Activated CD8-positive, alpha-beta T cell treated with anti-CD3 and anti-CD28 coated beads for 36 hours (primary cell): ENCODE data around the gene GIGYF1. TPM values are rescaled to one million over a fixed set of nuclear protein-coding genes. Genes with fewer than 3 reads are reported as not detected.
A peak's percentile ranks its signal among the peaks of the same experiment; 100 is the strongest.

Source experiments
- ATAC-seq: fragments of 200-7000 bp; cut with Tn5 transposase; one replicate; pipeline ENCODE4 v1.10.0; 2021; ENCODE audit warnings: mild to moderate bottlenecking, moderate library complexity
- CTCF ChIA-PET: fragments of 350-600 bp; sonication (Branson Sonifier 250); formaldehyde crosslinking; loops from one replicate; lab custom pipeline; 2021; ENCODE audit warnings: antibody characterized with exemption; lab: Charles Lee
- POLR2A ChIA-PET: fragments of 350-600 bp; sonication (Branson Sonifier 250); formaldehyde crosslinking; loops from one replicate; lab custom pipeline; 2021; ENCODE audit warnings: antibody characterized with exemption; lab: Charles Lee
- DNase-seq: peaks from one replicate; pipeline ENCODE4 v3.0.0-alpha.2; 2020
- H3K27ac Mint-ChIP-seq: one replicate; pipeline ENCODE4 v1.8.0; 2021; ENCODE audit warnings: mild to moderate bottlenecking, mixed read lengths
- H3K27me3 Mint-ChIP-seq: one replicate; pipeline ENCODE4 v1.8.0; 2021; ENCODE audit warnings: mixed read lengths
- H3K36me3 Mint-ChIP-seq: one replicate; pipeline ENCODE4 v1.8.0; 2021; ENCODE audit warnings: low read depth, mixed read lengths
- H3K4me1 Mint-ChIP-seq: one replicate; pipeline ENCODE4 v1.8.0; 2021; ENCODE audit warnings: low read depth, mixed read lengths
- H3K4me3 Mint-ChIP-seq: one replicate; pipeline ENCODE4 v1.8.0; 2021; ENCODE audit warnings: mild to moderate bottlenecking, moderate library complexity, mixed read lengths
- H3K9me3 Mint-ChIP-seq: one replicate; pipeline ENCODE4 v1.8.0; 2021; ENCODE audit warnings: mixed read lengths
- CTCF ChIP-seq: fragments of 200-600 bp; IDR thresholded peaks from one replicate; pipeline ENCODE4 v1.8.0; 2022; ENCODE audit warnings: antibody characterized with exemption, mild to moderate bottlenecking
- intact Hi-C: fragments of 100-400 bp; cut with micrococcal nuclease; formaldehyde crosslinking; loops from one replicate; pipeline ENCODE4 v1.10.0; 2022
- total RNA-seq, 2 experiments: library from RNA; stranded (reverse); gene quantifications; one replicate each; pipeline ENCODE4 v1.2.3, GENCODE V29; 2021

GIGYF1 gene
- total RNA-seq, 2 experiments from 2014 or later, result 36.9 to 41.5 TPM

- H3K4me1 Mint-ChIP-seq, result peaks cover 25% of the 10 kb centered on the region
- no peaks in the 10 kb centered on the region for H3K9me3 Mint-ChIP-seq
- ATAC-seq, result peak; percentile 24
- ChIA-PET POLR2A (interaction anchor here (0.8 to 2.7 kb wide), 6 partner anchors 10 to 70 kb away, joined by 3 to 22 read pairs (median 4); partner anchors contain the start of genes MOSPD3 and POP7), CTCF (interaction anchor here (0.8 to 10.9 kb wide), 4 partner anchors 9 to 213 kb away, joined by 3 to 105 read pairs (median 4); partner anchors contain the start of gene POP7)
- TF ChIP-seq CTCF, result no peak
- no peak overlapping the region for H3K27ac Mint-ChIP-seq
- no peaks in the 10 kb centered on the region for H3K27me3 Mint-ChIP-seq
- no peak overlapping the region for H3K4me3 Mint-ChIP-seq
- H3K36me3 Mint-ChIP-seq, result peaks cover 25% of the 10 kb centered on the region
- peak; percentile 24 for DNase-seq
- intact Hi-C loops, result no loop called here
These were observed 11.8 kb downstream of the GIGYF1 start for GRCh38 chr7:100682228-100682741.

DNA sequence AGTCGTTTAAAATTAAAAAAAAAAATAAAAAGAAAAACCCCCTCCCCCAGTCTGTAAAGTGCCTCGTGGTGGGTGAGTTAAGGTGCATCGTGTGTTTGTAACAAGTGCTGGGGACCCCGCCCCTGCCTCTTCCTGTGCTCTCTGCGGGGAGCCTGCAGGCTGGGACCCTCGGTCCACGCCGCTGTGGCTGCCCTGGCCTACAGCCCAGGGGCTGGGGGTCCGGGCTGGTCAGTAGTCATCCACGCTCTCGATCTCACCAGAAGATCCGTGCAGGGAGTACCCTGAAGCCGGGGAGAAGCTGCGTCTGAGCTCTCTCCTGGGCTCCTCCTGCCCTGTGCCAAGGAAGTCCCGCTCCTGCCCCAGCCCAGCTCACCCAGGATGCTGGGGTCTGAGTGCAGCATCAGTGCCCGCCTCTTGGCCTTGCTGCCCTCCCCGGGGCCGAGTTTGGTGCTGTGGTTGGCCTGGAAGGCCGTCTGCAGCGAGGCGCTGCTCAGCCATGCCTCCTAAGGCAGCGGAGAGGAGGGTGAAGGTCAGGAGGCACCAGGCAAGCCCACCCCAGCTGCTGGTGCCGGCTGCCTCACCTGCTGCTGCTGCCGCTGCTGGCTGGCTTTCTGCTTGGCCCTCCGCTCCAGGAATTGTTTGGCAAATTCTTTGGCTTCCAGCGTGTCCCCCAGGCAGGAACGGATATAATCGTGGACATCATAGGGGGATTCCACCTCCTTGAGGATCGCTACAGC is 12.4 kb downstream of the GIGYF1 start:
- ChIA-PET POLR2A (interaction anchor here (0.8 to 7.7 kb wide), 5 partner anchors 10 to 69 kb away, joined by 3 to 94 read pairs (median 5); partner anchors contain the start of genes GIGYF1 and MOSPD3), CTCF (interaction anchor here (1.6 to 10.9 kb wide), 3 partner anchors 9 to 98 kb away, joined by 3 to 105 read pairs (median 9); no protein-coding TSS in a partner anchor)
- Mint-ChIP-seq H3K36me3 (peaks cover 30% of the 10 kb centered on the region), H3K27ac (peak overlapping the region; percentile 38), H3K4me3 (no peak overlapping the region), H3K27me3 (no peaks in the 10 kb centered on the region), H3K9me3 (no peaks in the 10 kb centered on the region), H3K4me1 (peaks cover 29% of the 10 kb centered on the region)
- TF ChIP-seq CTCF, result no peak
- intact Hi-C loops, result no loop called here
- ATAC-seq (no peak), DNase-seq (no peak)

- ChIA-PET POLR2A (interaction anchor here (0.8 to 7.7 kb wide), 6 partner anchors 10 to 54 kb away, joined by 3 to 94 read pairs (median 3); partner anchors contain the start of gene GIGYF1), CTCF (interaction anchor here (0.7 to 10.9 kb wide), 5 partner anchors 10 to 198 kb away, joined by 3 to 105 read pairs (median 4); partner anchors contain the start of gene MOSPD3)
- Mint-ChIP-seq H3K4me3 (no peak overlapping the region), H3K27ac (peak overlapping the region; percentile 42), H3K9me3 (no peaks in the 10 kb centered on the region), H3K27me3 (no peaks in the 10 kb centered on the region), H3K36me3 (peaks cover 34% of the 10 kb centered on the region), H3K4me1 (peaks cover 32% of the 10 kb centered on the region)
- intact Hi-C loops, result no loop called here
- no peak for TF ChIP-seq CTCF
- no peak for ATAC-seq
- DNase-seq, result peak; percentile 18
These were observed 13.3 kb downstream of the GIGYF1 start for GRCh38 chr7:100680576-100681271.

GRCh38 chr7:100679927-100680575 is 14.0 kb downstream of the GIGYF1 start:
- Mint-ChIP-seq H3K4me1 (peaks cover 32% of the 10 kb centered on the region), H3K36me3 (peaks cover 31% of the 10 kb centered on the region), H3K4me3 (no peak overlapping the region), H3K27me3 (no peaks in the 10 kb centered on the region), H3K9me3 (no peaks in the 10 kb centered on the region), H3K27ac (peak overlapping the region; percentile 42)
- ChIA-PET POLR2A (interaction anchor here (0.8 to 7.7 kb wide), 5 partner anchors 11 to 54 kb away, joined by 3 to 94 read pairs (median 3); partner anchors contain the start of gene GIGYF1), CTCF (interaction anchor here (0.7 to 10.9 kb wide), 5 partner anchors 11 to 197 kb away, joined by 3 to 105 read pairs (median 4); partner anchors contain the start of gene MOSPD3)
- ATAC-seq (no peak), DNase-seq (no peak)
- no peak for TF ChIP-seq CTCF
- intact Hi-C loops, result loop anchor here (10.0 kb wide), 1 partner anchor 75 kb away; the partner anchor contains the start of gene PCOLCE
